Suprapubic skin (tissue), 4 donors: ENCODE results near the gene DTD1. TPM values are rescaled to one million over a fixed set of nuclear protein-coding genes. Genes with fewer than 3 reads are reported as not detected.

Experiments
- DNase-seq, 2 donors: peaks; one replicate each; pipeline ENCODE4 v3.0.0-alpha.2; 2019; ENCODE audit warnings: low spot score in 2 of 2
- H3K27ac ChIP-seq: fragments of 200-600 bp; sonication (generic); one replicate; pipeline ENCODE4 v1.5.1; 2019
- H3K27me3 ChIP-seq: fragments of 200-600 bp; sonication (generic); one replicate; pipeline ENCODE4 v1.5.1; 2019
- H3K36me3 ChIP-seq: fragments of 200-600 bp; sonication (generic); one replicate; pipeline ENCODE4 v1.5.1; 2019
- H3K4me1 ChIP-seq: fragments of 200-600 bp; sonication (generic); one replicate; pipeline ENCODE4 v1.5.1; 2019
- H3K4me3 ChIP-seq: fragments of 200-600 bp; sonication (generic); one replicate; pipeline ENCODE4 v1.5.1; 2019; ENCODE audit warnings: mild to moderate bottlenecking
- H3K9me3 ChIP-seq: fragments of 200-600 bp; sonication (generic); one replicate; pipeline ENCODE4 v1.5.1; 2019
- EP300 ChIP-seq: sonication (generic); formaldehyde crosslinking; IDR thresholded peaks from one replicate; pipeline ENCODE4 v1.6.1; 2017; ENCODE audit warnings: antibody characterized with exemption
- POLR2A ChIP-seq, 2 donors: fragments of 450-650 bp; IDR thresholded peaks; one replicate each; pipeline ENCODE4 v1.6.1; 2017; ENCODE audit warnings: antibody characterized with exemption in 2 of 2, mild to moderate bottlenecking in 2 of 2, moderate library complexity in 2 of 2
- POLR2AphosphoS5 ChIP-seq, 3 donors: sonication (generic); formaldehyde crosslinking; IDR thresholded peaks; one replicate each; pipeline ENCODE4 v1.6.1; 2017; ENCODE audit warnings: antibody characterized with exemption in 3 of 3
- WGBS: methylation state at CpG from one replicate; pipeline ENCODE4 v1.1.5; 2018; 5-methylcytosine and 5-hydroxymethylcytosine counted together
- total RNA-seq, 4 donors: library from RNA; depleted of rRNA; stranded (reverse); fragments of >200 nt; gene quantifications; one replicate each; pipeline ENCODE4 v1.1.0, GENCODE V29; 2016
- TF ChIP-seq, protein P1 (sequence below), 2 donors: fragments of 200-600 bp in 1 of 2; fragments of 450-650 bp in 1 of 2; sonication (generic) in 1 of 2; IDR thresholded peaks; one replicate each; pipeline ENCODE4 v1.5.1; 2016 to 2019; ENCODE audit warnings: antibody characterized with exemption in 2 of 2, mild to moderate bottlenecking in 1 of 2, moderate library complexity in 1 of 2

The DTD1 gene
- total RNA-seq, 4 donors from 2014 or later: 22.5 to 33.2 (median 27.0) TPM

DNA sequence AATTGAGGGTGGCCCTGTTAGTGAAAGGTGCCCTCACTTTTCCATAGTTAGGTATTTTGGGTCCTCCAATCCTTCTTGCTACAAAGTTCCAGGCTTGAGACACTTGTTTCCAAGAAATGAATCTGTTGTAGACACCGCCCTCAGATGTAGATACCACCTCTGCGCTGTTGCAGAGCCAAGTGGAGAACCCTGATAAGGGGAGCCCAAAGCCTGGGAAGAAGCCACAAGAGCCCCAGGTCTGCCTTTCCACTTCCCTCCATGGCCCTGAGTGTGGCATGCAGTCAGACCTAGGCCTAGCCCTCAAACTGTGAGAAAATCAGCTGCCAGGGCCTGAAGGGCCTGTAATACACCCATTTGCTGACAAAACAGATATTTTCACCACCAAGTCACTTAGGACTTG, 37.1 kb downstream of the DTD1 start:
- Histone ChIP-seq H3K9me3 (no peaks in the 10 kb centered on the region), H3K4me3 (no peak overlapping the region), H3K27me3 (no peaks in the 10 kb centered on the region), H3K27ac (no peak overlapping the region), H3K36me3 (peaks cover 6% of the 10 kb centered on the region), H3K4me1 (no peaks in the 10 kb centered on the region)
- 67% methylated on average over 2 of the region's 2 CpGs for WGBS
- TF ChIP-seq EP300: no peak
- TF ChIP-seq POLR2A (IDR thresholded peaks at IDR 0.05): no peak
- TF ChIP-seq, protein P1, sequence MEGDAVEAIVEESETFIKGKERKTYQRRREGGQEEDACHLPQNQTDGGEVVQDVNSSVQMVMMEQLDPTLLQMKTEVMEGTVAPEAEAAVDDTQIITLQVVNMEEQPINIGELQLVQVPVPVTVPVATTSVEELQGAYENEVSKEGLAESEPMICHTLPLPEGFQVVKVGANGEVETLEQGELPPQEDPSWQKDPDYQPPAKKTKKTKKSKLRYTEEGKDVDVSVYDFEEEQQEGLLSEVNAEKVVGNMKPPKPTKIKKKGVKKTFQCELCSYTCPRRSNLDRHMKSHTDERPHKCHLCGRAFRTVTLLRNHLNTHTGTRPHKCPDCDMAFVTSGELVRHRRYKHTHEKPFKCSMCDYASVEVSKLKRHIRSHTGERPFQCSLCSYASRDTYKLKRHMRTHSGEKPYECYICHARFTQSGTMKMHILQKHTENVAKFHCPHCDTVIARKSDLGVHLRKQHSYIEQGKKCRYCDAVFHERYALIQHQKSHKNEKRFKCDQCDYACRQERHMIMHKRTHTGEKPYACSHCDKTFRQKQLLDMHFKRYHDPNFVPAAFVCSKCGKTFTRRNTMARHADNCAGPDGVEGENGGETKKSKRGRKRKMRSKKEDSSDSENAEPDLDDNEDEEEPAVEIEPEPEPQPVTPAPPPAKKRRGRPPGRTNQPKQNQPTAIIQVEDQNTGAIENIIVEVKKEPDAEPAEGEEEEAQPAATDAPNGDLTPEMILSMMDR (IDR thresholded peaks at IDR 0.05): no peak
- TF ChIP-seq POLR2AphosphoS5 (IDR thresholded peaks at IDR 0.05): no peak
- no peak for DNase-seq

DNA sequence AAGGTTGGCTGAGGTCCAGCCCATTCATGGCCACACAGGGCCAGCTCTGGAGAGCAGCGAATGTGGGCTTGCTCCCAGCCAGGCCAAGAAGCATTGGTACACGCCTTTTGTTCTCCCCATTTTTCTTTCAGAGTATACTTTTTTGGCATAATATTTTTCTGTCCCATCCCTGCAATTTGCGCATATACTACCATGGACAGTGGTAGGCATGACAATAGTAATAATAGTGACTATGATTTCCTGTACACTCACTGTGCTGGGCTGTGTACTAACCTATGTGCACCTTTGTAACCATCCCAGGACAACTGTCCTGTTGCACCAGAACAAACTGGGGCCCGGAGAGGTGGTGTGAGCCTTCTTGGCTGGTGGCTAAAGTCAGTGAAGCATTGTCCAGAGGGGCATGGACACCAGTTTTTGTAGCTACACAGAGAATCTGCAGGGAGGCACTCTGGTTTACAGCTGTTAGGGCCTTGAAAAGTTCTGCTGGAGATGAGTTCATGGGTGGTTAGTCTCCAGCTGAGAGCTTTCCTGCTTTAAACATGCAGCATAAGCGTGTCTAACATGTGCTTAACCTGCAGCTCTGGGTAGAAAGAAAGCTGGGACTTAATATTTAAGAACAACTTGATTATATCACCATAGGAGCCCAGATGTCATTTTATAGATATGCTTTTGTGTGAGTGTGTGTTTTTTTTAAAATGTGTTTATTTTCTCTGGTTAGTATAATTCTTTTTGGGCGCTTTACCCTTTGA, 38.2 kb downstream of the DTD1 start:
- 81% methylated on average over 6 of the region's 6 CpGs for WGBS
- Histone ChIP-seq H3K36me3 (peaks cover 6% of the 10 kb centered on the region), H3K9me3 (no peaks in the 10 kb centered on the region), H3K4me3 (no peak overlapping the region), H3K27ac (no peak overlapping the region), H3K27me3 (no peaks in the 10 kb centered on the region), H3K4me1 (no peaks in the 10 kb centered on the region)
- TF ChIP-seq POLR2AphosphoS5 (IDR thresholded peaks at IDR 0.05): no peak
- no peak for TF ChIP-seq POLR2A (IDR thresholded peaks at IDR 0.05)
- TF ChIP-seq, protein P1 (IDR thresholded peaks at IDR 0.05): no peak
- DNase-seq: no peak

DNA sequence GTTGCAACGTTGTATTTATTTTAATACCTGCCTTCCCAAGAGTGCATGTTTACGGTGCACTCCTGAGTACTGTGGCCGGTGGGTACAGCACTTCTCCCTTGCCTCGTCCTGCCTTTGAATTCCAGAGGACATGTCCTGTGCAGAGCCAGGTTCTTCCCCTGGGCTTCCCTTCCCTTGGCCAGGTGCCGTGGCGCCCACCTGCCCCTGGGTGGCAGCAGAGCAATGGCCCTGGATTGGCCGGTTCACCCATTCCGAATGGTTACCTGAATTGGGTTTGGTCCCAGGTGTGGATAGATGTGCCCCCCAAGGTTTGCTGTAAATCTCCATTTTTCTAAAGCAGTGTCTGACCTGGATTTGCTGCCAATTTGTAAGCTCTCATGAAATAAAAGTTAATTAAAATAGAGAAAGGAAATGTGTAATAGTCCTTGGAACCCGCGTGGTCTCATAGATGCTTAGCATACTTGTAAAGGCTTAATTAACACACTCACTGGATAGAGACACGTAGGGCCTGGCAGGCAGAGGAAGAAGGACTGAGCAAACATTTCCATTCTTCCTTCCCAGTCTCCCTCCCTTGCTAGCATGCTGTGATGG, 40.6 kb downstream of the DTD1 start:
- no peak overlapping the region for H3K4me3 ChIP-seq
- H3K9me3 ChIP-seq: no peaks in the 10 kb centered on the region
- H3K27me3 ChIP-seq: no peaks in the 10 kb centered on the region
- WGBS: 88% methylated on average over 11 of the region's 11 CpGs
- TF ChIP-seq POLR2AphosphoS5 (IDR thresholded peaks at IDR 0.05): no peak
- TF ChIP-seq, protein P1 (IDR thresholded peaks at IDR 0.05): peak in 1 of 2 donors; percentile 44
- no peaks in the 10 kb centered on the region for H3K4me1 ChIP-seq
- H3K27ac ChIP-seq: no peak overlapping the region
- DNase-seq: no peak
- H3K36me3 ChIP-seq: peaks cover 6% of the 10 kb centered on the region

DNA sequence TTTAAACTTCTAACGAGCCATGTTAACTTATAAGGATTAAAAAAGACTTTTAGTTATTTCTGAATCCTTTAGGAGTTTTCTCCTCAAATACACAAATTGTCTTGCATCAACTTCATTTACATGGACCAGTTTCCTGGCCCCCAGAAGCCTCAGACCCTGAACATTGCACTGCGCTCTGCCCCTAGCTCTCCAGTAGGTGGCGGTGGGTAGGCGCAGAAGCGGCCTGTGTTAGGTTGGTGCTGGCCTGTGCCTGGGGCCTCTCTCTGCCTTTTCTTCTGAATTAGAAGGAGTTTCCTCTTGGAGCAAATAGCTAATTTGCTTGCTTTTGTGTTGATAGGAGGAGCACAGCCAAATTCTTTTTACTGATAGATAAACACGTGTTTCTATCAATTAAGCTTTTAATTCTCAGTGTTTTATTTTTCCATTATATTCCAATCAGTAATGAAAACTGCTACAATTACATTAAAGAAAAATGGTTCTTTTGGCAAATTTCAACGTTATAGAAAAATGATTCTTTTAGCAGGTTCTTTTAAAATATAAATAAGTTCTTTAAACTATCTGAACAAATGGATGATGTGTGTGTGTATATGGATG, 44.4 kb downstream of the DTD1 start:
- no peak overlapping the region for H3K4me3 ChIP-seq
- H3K27me3 ChIP-seq: no peaks in the 10 kb centered on the region
- H3K27ac ChIP-seq: no peak overlapping the region
- peaks cover 6% of the 10 kb centered on the region for H3K36me3 ChIP-seq
- TF ChIP-seq EP300: no peak
- TF ChIP-seq, protein P1 (IDR thresholded peaks at IDR 0.05): peak; percentile 71 to 84
- TF ChIP-seq POLR2AphosphoS5 (IDR thresholded peaks at IDR 0.05): no peak
- no peaks in the 10 kb centered on the region for H3K4me1 ChIP-seq
- H3K9me3 ChIP-seq: no peaks in the 10 kb centered on the region
- DNase-seq: no peak
- WGBS: 22% methylated on average over 7 of the region's 7 CpGs

DNA sequence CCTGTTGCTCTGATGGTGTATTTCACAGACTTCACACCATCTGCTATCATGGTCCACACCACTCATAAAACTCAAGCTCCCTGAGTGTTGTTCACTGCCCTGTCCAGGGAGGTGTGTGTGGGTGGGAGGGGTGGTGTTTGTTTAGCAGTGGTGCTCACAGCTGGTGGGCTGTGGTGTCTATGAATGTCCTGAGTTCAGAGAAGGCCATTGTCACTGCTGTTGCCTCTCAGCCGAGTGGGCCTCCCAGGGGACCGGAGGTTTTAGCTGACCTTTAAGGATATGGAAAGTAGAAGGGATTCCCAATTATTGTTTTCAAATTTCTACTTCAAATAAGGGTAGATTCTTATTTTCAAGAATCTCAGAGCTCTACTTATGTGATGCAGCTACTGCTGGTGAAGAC, 45.6 kb downstream of the DTD1 start:
- Histone ChIP-seq H3K36me3 (peaks cover 3% of the 10 kb centered on the region), H3K27me3 (no peaks in the 10 kb centered on the region), H3K4me3 (no peak overlapping the region), H3K4me1 (no peaks in the 10 kb centered on the region), H3K27ac (no peak overlapping the region), H3K9me3 (no peaks in the 10 kb centered on the region)
- DNase-seq: no peak
- WGBS: 100% methylated on average over 2 of the region's 2 CpGs
- no peak for TF ChIP-seq EP300
- TF ChIP-seq POLR2AphosphoS5 (IDR thresholded peaks at IDR 0.05): no peak
- TF ChIP-seq POLR2A (IDR thresholded peaks at IDR 0.05): no peak
- TF ChIP-seq, protein P1 (IDR thresholded peaks at IDR 0.05): no peak
